Myocyte (in vitro differentiated cells): ENCODE measurements around the gene MYBPH. TPM values are rescaled to one million over a fixed set of nuclear protein-coding genes. Genes with fewer than 3 reads are reported as not detected.

Experiments
- DNase-seq: peaks from one replicate; pipeline ENCODE4 v3.0.0-alpha.2; 2012; ENCODE audit warnings: low read depth
- total RNA-seq: library from RNA; depleted of rRNA; stranded (reverse); fragments of >200 nt; gene quantifications from 2 replicates; pipeline ENCODE4 v1.2.3, GENCODE V29; 2014

The MYBPH gene
- total RNA-seq, 1 donor from 2014 or later = 1,679 TPM

- no peak for DNase-seq
These were observed 3.4 kb upstream of the MYBPH start for GRCh38 chr1:203178821-203179666.

DNA sequence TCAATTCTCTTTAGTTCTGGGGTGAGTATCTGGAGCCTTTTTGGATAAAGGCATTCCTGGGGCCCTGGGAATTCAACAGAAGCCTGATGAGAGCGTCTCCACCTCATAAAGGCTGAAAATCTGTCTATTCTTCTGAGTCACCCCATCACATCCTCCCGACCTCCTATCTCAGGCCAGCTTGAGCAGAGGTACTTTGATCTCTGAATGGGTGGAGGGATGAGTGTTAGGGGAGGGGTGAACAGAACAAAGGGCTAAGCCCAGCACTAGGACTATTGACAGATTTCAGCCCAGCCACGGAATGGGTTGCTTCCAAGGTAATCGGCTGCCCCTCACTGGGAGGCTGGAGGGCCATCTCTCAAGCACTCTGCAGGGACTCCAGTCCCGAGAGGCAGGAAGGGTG, 2.5 kb upstream of the MYBPH start:
- DNase-seq = peak; percentile 47

DNA sequence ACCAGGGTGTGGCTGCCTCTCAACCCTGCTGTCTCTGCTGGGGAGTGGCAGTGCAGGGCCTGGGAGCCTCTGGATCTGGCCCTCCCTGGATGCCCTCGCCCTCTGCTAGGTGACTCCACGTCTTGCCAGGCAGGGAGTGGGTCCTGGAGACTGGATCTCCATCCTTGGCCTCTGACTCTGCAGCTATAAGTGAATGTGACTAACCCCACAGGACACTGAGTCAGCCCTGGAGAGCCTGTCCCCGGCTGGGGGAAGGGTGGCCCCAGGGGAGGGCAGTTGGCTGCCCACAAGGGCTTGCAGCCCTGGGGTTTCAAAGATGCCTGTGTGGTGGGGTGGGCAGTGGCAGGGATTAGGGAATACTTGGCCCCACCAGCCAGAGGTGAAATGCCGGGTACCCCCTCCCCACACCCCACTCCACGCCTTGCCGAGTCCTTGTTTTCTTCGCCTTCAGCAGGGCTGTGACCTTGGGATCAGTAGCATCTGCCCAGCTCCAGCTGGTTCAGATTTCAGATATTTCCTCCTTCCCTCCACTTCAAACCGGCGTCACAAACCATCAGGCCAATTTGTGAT, 1.9 kb upstream of the MYBPH start:
- peak; percentile 97 for DNase-seq

DNA sequence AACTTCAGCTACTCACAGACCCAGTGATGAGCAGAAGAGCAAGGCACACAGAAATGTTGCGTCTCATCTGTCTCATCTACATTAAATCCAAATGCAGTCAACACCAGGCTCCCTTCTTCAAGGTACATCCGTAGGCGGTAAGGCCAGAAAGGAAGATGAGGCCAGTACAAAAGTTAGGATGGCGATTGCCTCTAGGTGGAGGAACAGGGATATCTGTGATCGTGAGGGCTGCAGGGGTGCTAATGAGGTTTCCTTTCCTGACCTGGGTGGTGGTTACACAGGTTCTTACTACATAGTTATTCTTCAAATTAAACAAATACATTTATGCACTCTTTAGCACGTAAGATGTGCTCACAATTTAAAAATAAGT, 1.4 kb upstream of the MYBPH start:
- DNase-seq = no peak

DNA sequence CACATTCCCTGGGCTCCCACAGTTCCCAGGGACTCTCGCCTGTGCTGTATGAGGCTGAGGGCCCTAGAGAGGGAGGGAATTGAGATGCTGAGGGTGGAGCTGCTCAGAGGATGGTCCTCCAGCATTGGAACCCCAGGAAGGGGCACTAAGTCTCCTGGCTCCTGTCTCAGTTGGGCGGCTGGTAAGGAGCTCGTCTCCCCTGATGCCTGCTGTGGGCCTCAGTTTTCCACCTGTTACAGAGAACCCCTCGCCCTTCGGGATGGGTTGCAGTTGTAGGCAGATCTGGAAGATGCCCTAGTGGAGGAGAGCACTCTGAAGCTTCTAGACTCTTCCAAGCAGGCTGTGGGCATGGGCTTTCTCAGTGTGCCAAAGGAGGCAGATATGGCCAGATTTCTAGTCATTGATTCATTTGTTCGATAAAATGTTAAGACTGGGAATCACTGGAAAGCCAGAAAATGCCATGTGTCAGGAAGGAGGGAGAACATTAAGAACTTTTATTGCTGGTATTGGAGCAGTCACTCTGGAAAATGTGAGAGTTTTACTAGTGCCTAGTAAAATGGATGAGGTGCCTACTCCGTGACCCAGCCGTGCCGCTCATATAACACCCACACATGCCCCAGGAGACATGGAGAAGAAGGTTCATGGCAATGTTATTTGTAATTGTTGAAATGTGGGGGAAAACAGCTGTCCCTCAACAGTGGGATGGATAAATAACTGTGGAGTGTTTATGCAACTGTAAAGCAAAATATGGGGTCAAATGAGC, 828 bp upstream of the MYBPH start:
- DNase-seq = peak; percentile 50

DNA sequence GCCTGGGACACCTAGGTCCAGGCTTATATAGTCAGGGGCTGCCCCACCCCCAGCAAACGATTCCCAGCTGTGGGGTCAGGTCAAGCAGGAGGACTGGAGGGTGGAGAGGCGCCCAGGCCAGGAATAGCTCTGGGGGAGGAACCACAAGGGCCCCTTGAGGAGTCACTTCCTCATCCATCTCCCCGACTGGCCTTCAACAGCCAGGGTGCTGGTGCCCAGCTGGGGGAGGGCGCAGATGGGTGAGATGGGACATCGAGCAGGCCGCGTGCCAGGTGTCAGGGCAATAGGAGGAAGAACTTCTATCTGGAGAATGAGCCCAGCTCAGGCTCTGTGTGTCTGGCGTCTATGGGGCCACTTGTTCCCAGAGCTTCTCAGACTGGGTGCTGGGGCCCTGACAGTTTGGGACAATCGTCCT, 208 bp upstream of the MYBPH start:
- peak; percentile 94 for DNase-seq

DNA sequence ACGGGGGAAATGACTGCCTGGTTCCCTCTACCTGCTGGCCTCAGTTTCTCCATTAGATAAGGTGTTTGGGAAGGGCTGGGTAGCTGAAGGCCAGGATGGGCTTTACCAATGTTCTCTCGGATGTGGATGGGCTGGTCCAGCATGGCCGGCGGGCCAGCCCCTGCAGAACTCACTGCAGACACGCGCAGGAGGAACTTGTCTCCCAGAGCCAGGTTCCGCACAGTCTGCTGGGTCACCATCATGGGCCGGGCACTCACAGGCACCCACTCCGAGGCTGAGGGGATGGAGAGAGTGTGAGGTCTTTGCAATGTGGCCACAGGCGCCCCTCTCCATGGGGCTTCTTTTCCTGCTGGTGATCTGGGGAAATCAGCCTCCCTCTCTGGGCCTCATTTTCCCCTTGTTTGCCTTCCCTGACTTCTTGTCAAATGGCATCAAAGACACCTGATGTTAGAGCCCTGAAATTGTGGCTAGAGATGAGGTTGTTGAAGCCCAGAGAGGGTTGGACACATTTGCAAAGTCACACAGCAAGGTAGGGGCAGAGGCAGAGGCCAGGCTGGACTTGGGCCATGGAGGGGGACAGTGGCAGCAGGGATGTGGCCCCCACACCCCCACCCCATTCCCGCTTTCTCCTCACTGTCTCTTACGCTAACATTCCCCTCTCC, 1.2 kb downstream of the MYBPH start:
- no peak for DNase-seq

GRCh38 chr1:203173566-203173965, 2.1 kb downstream of the MYBPH start:
- peak; percentile 92 for DNase-seq

DNA sequence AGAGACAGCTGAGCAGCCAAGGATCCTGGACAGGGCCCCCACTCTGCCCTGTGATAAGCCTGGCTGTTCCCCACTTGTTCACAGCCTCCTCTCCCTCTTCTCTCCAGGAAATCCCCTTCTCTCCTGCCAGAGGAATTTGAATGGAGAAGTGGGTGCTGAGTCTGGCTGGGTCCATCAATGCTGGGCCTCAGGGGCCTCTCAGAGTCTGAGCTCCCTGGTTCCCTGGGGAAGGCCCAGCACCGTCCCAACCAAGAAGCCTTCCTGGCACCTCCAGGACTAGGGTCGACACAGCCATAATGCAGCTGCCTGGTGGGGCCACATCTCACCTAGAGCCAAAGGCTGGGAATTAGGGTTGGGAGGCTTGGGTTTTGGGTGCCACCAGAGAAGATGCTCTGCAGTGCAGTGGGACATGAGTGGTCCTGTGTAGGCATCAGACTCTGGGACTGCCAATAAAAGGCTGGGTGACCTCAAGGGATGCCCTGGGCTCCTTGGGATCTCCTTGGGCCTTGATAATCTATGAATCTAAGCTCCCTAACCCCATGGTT, 2.5 kb downstream of the MYBPH start:
- no peak for DNase-seq

DNA sequence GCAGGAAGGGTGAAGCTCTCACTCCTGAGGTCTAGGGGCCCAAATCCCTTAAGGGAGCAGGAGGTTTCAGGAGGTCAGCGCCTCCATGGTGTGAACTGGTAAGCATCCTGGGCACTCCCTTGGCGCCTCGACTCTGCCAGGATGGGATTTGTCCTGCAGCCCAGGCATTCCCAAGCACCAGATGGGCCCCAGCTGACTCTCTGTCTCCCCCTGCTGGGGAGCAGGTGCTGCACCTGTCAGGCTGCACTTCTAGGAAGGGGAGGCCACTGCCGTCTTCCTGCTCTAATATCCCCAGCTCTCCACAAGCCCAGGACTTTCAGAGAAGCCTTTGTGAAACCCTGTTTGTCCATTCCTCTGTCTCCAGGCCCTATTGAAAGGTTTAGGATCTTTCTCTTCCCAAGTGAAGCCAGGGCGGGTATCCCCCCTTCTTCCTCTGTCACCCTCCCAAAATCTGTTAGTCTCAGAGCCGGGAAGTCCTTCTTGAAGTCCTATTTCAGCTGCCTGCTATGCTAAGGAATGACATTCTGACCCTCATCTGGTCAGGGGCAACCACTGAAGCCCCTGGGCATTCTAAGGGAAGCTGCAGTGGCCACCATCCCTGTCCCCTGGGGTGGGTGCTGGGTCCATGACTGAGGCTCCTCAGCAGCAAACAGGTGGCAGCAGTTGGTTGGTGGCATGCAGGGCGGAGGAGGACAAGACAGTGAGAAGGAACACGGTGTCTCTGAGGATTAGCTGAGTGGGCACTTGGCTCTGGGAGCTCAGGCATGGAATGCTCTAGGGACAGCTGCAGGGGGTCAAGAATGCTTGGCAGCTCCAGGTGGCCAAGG, 3.2 kb downstream of the MYBPH start:
- peak; percentile 97 for DNase-seq

- DNase-seq = peak; percentile 60
These were observed 4.1 kb downstream of the MYBPH start for GRCh38 chr1:203171341-203172183.

DNA sequence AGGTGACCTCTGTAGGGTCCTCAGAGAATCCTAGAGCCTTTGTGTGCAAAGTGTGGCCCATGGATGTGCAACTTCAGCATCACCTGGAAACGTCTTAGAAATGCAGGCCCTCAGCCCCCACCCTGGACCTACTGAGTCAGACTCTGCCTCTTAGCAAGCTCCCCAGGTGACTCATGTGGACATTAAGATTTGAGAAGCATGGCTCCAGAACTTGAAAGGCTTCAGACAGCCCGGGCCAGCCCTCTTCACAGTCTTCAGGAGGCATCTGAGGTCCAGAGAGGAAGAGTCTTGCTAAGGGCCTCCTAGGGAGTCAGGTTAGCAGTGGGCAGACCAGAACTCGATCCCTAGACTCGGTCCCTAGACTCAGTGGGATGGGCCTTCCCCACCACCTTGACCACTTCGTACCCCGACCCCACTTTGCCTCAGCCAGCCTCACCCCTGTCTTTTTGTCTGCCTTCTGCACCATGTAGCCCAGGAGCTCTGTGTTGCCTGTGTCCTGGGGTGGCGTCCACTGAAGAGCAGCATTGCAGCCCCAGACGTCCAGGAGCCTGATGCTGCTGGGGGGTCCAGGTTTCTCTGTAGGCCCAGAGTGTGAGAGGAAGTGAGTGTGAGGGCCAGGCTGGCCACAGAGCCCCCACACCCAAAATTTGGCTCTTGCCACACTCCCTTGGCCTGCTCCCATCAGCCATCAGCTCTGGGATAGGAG, 4.8 kb downstream of the MYBPH start:
- peak; percentile 45 for DNase-seq

DNA sequence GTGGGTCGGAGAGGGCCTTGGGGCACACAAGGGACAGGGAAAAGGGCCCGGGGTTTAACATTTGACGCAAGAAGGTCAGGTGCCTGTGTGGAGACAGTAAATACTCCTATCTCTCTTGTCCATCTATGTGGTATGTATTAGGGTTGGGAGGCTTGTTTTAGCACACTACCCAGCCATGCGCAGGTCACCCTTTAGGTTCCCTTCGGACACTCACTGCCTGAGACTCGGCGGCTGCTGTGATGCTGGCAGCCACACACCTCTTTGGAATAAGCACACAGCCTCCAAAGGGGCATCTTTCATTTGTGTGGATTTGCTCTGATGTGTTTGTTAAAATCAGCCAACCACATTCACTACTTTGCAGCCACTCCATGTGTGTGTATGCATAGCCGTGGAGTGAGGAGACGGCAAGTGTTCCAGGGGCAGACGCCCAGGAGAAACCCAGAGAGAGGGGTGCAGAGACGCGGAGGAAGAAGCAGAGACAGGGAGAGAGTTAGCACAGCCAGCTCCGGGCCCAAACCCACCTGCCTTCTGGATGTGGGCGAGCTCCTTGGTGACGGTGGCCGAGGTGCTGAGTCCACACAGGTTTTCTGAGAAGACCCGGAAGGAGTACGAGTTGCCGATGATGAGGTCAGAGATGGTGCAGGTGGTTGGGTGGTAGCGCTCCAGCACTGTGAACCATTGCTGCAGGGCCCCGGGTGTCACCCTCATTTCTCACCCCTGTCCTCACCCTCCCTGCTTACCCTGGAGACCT, 5.7 kb downstream of the MYBPH start:
- DNase-seq = peak; percentile 38

- peak; percentile 41 for DNase-seq
These were observed 6.6 kb downstream of the MYBPH start for GRCh38 chr1:203168991-203169390.

DNA sequence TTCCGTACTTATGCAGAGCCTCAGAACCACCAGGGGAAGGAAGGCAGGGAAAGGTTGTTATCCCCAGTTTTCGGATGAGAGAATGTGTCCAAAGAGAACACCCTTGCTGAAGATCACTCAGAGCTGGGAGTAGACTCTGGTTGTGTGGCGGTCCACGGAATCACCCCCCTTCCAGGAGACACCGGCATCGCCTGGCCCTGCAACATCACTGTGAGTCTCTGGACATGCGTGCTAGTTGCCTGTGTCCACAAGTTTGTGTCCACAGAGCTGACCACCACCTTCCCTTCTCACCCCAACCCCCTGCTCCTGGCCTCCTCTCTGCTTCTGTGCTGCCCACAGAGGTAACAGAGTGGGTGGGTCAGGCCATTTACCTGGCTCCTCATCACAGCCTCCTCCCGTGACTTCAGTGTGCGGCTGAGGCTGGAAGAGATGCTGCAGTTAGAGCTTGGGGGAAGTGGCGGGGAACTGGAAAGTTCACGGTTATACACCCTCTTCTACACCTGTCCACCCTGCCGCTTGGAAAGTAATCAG, 7.3 kb downstream of the MYBPH start:
- peak; percentile 57 for DNase-seq

DNA sequence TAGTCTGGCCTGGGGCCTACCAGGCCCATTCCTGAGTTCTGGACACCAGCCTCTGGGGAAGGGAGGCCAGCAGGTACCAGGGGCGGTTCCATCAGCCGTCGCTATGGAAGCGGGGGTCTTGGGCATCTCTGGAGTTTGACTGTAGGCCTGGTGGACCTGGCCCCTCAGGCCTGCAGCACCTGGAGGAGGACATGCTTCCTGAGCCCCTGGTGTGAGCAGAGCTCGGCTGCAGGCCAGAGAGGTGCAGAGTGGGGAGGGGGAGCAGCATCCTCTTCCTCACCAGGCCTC, 7.8 kb downstream of the MYBPH start:
- no peak for DNase-seq

DNA sequence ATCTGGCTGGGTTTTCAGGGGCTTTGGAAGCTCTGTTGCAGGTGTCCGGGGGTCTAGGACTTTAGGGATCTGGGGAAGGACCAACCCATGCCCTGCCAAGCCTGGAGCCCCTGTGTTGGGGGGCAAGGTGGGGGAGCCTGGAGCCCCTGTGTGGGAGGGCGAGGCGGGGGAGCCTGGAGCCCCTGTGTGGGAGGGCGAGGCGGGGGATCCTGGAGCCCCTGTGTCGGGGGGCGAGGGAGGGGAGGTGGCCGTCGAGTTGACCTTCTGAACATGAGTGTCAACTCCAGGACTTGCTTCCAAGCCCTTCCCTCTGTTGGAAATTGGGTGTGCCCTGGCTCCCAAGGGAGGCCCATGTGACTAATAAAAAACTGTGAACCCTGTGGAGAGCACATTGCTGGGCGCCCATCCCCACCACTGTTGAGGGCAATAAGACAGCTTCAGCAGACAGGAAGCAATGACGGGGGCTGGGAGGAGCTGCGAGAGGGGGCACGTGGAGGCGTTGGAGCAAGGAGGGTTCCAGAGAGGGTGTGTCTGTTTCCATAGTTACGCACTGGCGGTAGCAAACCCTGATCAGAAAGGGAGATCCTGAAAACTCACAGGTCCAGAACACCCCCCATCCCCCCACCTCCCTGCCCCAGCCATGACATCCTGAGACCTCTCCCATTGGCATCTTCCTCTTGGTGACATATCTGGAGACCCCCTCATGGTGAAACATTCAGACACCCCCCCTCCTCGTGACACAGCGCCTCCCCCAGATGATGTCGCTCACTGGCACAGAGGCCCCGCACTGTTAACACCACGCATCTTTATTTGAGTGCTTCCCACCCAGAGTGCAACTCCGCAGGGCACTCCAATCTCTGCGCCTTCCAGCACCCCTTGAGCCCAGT, 8.4 kb downstream of the MYBPH start:
- DNase-seq = peak; percentile 92
